Fibroblast of lung (primary cell): ENCODE measurements around the gene TEX13A.

Experiments
- EZH2 ChIP-seq: IDR thresholded peaks from 2 replicates; pipeline ENCODE4 v1.5.1; 2012; ENCODE audit warnings: low read length, control low read depth, mild to moderate bottlenecking; ENCODE audit errors: missing control alignments
- TF ChIP-seq, protein P1 (sequence below), 2 donors: IDR thresholded peaks in 1 of 2; conservative IDR thresholded peaks in 1 of 2; 1 replicate in 1 of 2; 2 replicates in 1 of 2; pipeline ENCODE4 v1.5.1; 2011 to 2012; ENCODE audit warnings: low read length in 2 of 2, control low read depth in 1 of 2, inconsistent platforms in 1 of 2, low read depth in 1 of 2, mild to moderate bottlenecking in 1 of 2

DNA sequence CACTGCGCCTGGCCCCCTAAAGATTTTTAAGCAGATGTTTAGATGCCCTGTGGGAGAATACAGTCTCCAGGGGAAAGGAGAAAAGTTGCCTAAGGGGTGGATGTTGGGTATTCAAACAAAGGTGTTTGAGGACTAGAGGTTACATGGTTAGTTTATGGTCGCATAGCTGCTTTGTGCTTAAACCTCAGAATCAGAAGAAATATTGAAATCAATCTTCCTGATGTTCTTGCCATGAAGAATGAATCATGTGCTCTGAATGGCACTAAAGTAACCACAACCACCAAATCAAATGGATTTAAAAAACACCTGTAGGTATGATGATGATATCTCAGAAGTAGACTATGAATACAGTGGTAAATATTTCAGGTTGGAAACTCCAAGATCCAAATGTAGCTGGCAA is 42.7 kb upstream of the TEX13A start:
- TF ChIP-seq, protein P1, sequence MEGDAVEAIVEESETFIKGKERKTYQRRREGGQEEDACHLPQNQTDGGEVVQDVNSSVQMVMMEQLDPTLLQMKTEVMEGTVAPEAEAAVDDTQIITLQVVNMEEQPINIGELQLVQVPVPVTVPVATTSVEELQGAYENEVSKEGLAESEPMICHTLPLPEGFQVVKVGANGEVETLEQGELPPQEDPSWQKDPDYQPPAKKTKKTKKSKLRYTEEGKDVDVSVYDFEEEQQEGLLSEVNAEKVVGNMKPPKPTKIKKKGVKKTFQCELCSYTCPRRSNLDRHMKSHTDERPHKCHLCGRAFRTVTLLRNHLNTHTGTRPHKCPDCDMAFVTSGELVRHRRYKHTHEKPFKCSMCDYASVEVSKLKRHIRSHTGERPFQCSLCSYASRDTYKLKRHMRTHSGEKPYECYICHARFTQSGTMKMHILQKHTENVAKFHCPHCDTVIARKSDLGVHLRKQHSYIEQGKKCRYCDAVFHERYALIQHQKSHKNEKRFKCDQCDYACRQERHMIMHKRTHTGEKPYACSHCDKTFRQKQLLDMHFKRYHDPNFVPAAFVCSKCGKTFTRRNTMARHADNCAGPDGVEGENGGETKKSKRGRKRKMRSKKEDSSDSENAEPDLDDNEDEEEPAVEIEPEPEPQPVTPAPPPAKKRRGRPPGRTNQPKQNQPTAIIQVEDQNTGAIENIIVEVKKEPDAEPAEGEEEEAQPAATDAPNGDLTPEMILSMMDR (conservative IDR thresholded peaks at IDR 0.05 in 1 of 2, IDR thresholded peaks at IDR 0.05 in 1 of 2; ENCODE audit: low read depth in 1 of 2, low read length in 2 of 2) = no peak
- TF ChIP-seq EZH2 = no peak
